Measurements from ENCODE around the gene ALDH2.

DNA sequence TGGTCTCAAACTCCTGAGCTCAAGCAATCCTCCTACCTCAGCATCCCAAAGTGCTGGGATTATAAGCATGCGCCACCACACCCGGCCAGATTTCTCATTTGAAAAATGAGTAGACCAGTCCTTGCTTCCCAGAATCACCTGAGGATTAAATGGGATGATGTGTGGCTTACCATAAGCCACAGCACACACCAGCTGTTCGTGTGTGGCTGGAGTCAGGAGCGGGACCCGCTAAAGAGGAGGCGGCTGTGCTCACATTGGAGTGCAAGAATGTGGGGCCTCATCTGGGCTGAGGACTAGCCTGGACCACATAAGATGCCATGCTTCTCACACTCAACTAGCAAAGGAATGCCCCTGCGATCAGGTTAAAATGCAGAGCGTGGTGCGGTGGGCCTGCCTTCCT lies 6.7 kb upstream of the ALDH2 start:
- TF ChIP-seq, protein P1, sequence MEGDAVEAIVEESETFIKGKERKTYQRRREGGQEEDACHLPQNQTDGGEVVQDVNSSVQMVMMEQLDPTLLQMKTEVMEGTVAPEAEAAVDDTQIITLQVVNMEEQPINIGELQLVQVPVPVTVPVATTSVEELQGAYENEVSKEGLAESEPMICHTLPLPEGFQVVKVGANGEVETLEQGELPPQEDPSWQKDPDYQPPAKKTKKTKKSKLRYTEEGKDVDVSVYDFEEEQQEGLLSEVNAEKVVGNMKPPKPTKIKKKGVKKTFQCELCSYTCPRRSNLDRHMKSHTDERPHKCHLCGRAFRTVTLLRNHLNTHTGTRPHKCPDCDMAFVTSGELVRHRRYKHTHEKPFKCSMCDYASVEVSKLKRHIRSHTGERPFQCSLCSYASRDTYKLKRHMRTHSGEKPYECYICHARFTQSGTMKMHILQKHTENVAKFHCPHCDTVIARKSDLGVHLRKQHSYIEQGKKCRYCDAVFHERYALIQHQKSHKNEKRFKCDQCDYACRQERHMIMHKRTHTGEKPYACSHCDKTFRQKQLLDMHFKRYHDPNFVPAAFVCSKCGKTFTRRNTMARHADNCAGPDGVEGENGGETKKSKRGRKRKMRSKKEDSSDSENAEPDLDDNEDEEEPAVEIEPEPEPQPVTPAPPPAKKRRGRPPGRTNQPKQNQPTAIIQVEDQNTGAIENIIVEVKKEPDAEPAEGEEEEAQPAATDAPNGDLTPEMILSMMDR (IDR thresholded peaks at IDR 0.05): no peak
- TF ChIP-seq POLR2A (IDR thresholded peaks at IDR 0.05): no peak

All from uterus (tissue), 2 donors.